ENCODE data around the gene TRIP13.

DNA sequence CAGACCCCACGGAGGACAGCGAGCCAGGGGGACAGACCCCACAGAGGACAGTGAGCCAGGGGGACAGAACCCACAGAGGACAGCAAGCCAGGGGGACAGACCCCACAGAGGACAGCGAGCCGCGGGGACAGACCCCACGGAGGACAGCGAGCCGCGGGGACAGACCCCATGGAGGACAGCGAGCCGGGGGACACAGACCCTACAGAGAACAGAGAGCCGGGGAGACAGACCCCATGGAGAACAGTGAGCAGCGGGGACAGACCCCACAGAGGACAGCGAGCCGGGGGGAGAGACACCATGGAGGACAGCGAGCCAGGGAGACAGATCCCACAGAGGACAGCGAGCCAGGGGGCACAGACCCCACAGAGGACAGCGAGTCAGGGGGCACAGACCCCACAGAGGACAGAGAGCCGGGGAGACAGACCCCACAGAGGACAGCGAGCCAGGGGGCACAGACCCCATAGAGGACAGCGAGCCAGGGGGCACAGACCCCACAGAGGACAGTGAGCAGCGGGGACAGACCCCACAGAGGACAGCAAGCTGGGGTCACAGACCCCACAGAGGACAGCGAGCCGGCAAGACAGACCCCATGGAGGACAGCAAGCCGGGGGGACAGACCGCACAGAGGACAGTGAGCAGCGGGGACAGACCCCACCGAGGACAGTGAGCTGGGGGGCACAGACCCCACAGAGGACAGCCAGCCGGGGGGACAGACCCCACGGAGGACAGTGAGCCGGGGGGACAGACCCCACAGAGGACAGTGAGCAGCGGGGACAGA lies 37.5 kb upstream of the TRIP13 start:
- TF ChIP-seq, protein P1, sequence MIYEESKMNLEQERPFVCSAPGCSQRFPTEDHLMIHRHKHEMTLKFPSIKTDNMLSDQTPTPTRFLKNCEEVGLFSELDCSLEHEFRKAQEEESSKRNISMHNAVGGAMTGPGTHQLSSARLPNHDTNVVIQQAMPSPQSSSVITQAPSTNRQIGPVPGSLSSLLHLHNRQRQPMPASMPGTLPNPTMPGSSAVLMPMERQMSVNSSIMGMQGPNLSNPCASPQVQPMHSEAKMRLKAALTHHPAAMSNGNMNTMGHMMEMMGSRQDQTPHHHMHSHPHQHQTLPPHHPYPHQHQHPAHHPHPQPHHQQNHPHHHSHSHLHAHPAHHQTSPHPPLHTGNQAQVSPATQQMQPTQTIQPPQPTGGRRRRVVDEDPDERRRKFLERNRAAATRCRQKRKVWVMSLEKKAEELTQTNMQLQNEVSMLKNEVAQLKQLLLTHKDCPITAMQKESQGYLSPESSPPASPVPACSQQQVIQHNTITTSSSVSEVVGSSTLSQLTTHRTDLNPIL (CRISPR knock-in tag; IDR thresholded peaks at IDR 0.05; ENCODE audit: low read depth), result no peak
- TF ChIP-seq, protein P2, sequence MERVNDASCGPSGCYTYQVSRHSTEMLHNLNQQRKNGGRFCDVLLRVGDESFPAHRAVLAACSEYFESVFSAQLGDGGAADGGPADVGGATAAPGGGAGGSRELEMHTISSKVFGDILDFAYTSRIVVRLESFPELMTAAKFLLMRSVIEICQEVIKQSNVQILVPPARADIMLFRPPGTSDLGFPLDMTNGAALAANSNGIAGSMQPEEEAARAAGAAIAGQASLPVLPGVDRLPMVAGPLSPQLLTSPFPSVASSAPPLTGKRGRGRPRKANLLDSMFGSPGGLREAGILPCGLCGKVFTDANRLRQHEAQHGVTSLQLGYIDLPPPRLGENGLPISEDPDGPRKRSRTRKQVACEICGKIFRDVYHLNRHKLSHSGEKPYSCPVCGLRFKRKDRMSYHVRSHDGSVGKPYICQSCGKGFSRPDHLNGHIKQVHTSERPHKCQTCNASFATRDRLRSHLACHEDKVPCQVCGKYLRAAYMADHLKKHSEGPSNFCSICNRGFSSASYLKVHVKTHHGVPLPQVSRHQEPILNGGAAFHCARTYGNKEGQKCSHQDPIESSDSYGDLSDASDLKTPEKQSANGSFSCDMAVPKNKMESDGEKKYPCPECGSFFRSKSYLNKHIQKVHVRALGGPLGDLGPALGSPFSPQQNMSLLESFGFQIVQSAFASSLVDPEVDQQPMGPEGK (CRISPR knock-in tag; IDR thresholded peaks at IDR 0.05; ENCODE audit: borderline replicate concordance), result no peak
- TF ChIP-seq, protein P3, sequence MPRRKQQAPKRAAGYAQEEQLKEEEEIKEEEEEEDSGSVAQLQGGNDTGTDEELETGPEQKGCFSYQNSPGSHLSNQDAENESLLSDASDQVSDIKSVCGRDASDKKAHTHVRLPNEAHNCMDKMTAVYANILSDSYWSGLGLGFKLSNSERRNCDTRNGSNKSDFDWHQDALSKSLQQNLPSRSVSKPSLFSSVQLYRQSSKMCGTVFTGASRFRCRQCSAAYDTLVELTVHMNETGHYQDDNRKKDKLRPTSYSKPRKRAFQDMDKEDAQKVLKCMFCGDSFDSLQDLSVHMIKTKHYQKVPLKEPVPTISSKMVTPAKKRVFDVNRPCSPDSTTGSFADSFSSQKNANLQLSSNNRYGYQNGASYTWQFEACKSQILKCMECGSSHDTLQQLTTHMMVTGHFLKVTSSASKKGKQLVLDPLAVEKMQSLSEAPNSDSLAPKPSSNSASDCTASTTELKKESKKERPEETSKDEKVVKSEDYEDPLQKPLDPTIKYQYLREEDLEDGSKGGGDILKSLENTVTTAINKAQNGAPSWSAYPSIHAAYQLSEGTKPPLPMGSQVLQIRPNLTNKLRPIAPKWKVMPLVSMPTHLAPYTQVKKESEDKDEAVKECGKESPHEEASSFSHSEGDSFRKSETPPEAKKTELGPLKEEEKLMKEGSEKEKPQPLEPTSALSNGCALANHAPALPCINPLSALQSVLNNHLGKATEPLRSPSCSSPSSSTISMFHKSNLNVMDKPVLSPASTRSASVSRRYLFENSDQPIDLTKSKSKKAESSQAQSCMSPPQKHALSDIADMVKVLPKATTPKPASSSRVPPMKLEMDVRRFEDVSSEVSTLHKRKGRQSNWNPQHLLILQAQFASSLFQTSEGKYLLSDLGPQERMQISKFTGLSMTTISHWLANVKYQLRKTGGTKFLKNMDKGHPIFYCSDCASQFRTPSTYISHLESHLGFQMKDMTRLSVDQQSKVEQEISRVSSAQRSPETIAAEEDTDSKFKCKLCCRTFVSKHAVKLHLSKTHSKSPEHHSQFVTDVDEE (CRISPR knock-in tag; IDR thresholded peaks at IDR 0.05), result no peak
- TF ChIP-seq ZNF8 (CRISPR knock-in tag; IDR thresholded peaks at IDR 0.05), result no peak
- TF ChIP-seq SNAI2 (CRISPR knock-in tag; IDR thresholded peaks at IDR 0.05), result no peak
- TF ChIP-seq ZNF565 (CRISPR knock-in tag; conservative IDR thresholded peaks at IDR 0.05; ENCODE audit: low read depth), result no peak
- TF ChIP-seq, protein P4, sequence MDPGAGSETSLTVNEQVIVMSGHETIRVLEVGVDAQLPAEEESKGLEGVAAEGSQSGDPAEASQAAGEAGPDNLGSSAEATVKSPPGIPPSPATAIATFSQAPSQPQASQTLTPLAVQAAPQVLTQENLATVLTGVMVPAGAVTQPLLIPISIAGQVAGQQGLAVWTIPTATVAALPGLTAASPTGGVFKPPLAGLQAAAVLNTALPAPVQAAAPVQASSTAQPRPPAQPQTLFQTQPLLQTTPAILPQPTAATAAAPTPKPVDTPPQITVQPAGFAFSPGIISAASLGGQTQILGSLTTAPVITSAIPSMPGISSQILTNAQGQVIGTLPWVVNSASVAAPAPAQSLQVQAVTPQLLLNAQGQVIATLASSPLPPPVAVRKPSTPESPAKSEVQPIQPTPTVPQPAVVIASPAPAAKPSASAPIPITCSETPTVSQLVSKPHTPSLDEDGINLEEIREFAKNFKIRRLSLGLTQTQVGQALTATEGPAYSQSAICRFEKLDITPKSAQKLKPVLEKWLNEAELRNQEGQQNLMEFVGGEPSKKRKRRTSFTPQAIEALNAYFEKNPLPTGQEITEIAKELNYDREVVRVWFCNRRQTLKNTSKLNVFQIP (CRISPR knock-in tag; IDR thresholded peaks at IDR 0.05; ENCODE audit: borderline replicate concordance, low read depth), result no peak
- no peak for TF ChIP-seq RARB (CRISPR knock-in tag; IDR thresholded peaks at IDR 0.05)
- TF ChIP-seq ARNTL (CRISPR knock-in tag; IDR thresholded peaks at IDR 0.05; ENCODE audit: borderline replicate concordance, low read depth), result no peak
- no peak for TF ChIP-seq TCF4 (CRISPR knock-in tag; IDR thresholded peaks at IDR 0.05; ENCODE audit: borderline replicate concordance)
- no peak for TF ChIP-seq PPARA (CRISPR knock-in tag; IDR thresholded peaks at IDR 0.05; ENCODE audit: borderline replicate concordance)
